CD14-positive monocyte (primary cell): ENCODE measurements around the gene MYH10. TPM values are rescaled to one million over a fixed set of nuclear protein-coding genes. Genes with fewer than 3 reads are reported as not detected.

Experiments
- DNase-seq, 3 donors: peaks; one replicate each; pipeline ENCODE4 v3.0.0-alpha.2; 2011 to 2022
- H2AFZ ChIP-seq: 2 replicates; pipeline ENCODE4 v1.6.0; 2012; ENCODE audit warnings: mild to moderate bottlenecking, low read depth, low read length, inconsistent platforms; ENCODE audit not compliant: insufficient read depth, poor library complexity, severe bottlenecking
- H3K27ac ChIP-seq, 2 donors: 1 replicate in 1 of 2; 2 replicates in 1 of 2; pipeline ENCODE4 v1.5.1; 2012 to 2013; ENCODE audit warnings: low read length in 2 of 2, control low read depth in 1 of 2, inconsistent platforms in 1 of 2, low read depth in 1 of 2, mild to moderate bottlenecking in 1 of 2
- H3K27me3 ChIP-seq, 2 donors: one replicate each; pipeline versions ENCODE4 v1.6.0 to v1.6.1; 2011 to 2013; ENCODE audit warnings: low read length in 2 of 2; ENCODE audit not compliant: control insufficient read depth in 2 of 2, insufficient read depth in 2 of 2
- H3K36me3 ChIP-seq, 2 donors: replicated peaks in 1 of 2; 1 replicate in 1 of 2; 2 replicates in 1 of 2; pipeline versions ENCODE4 v1.5.1 to v1.6.1; 2012 to 2013; ENCODE audit warnings: low read length in 2 of 2, control low read depth in 1 of 2, inconsistent platforms in 1 of 2, mild to moderate bottlenecking in 1 of 2; ENCODE audit not compliant: insufficient read depth in 2 of 2, control insufficient read depth in 1 of 2
- H3K4me1 ChIP-seq, 2 donors: 1 replicate in 1 of 2; 2 replicates in 1 of 2; pipeline versions ENCODE4 v1.5.1 to v1.6.1; 2012 to 2013; ENCODE audit warnings: low read length in 2 of 2, control low read depth in 1 of 2, inconsistent platforms in 1 of 2, mild to moderate bottlenecking in 1 of 2, moderate library complexity in 1 of 2; ENCODE audit not compliant: insufficient read depth in 2 of 2, control insufficient read depth in 1 of 2
- H3K4me2 ChIP-seq: replicated peaks from 2 replicates; pipeline ENCODE3; 2012; ENCODE audit warnings: low read length, moderate library complexity, mild to moderate bottlenecking; ENCODE audit not compliant: poor library complexity, severe bottlenecking; ENCODE audit errors: extremely low read depth
- H3K4me3 ChIP-seq, 3 experiments: fragments of 200-600 bp in 1 of 3; sonication (generic) in 1 of 3; replicated peaks in 1 of 3; 1 replicate in 2 of 3; 2 replicates in 1 of 3; pipeline ENCODE4 v1.5.1; 2011 to 2013; ENCODE audit warnings: low read length in 3 of 3, mild to moderate bottlenecking in 3 of 3, control low read depth in 2 of 3, low read depth in 2 of 3, inconsistent platforms in 1 of 3, moderate library complexity in 1 of 3
- H3K79me2 ChIP-seq: 2 replicates; pipeline ENCODE4 v1.6.0; 2012; ENCODE audit warnings: mild to moderate bottlenecking, control low read depth, inconsistent platforms, low read length, moderate library complexity; ENCODE audit not compliant: insufficient read depth
- H3K9ac ChIP-seq: 2 replicates; pipeline ENCODE4 v1.6.0; 2017; ENCODE audit warnings: low read length, mild to moderate bottlenecking; ENCODE audit not compliant: insufficient read depth, poor library complexity, severe bottlenecking
- H3K9me3 ChIP-seq, 2 donors: replicated peaks in 1 of 2; 1 replicate in 1 of 2; 2 replicates in 1 of 2; pipeline versions ENCODE4 v1.5.1 to v1.6.1; 2012 to 2013; ENCODE audit warnings: low read length in 2 of 2, control low read depth in 1 of 2; ENCODE audit not compliant: control insufficient read depth in 1 of 2, insufficient read depth in 1 of 2
- H4K20me1 ChIP-seq: 2 replicates; pipeline ENCODE4 v1.6.0; 2012; ENCODE audit warnings: mild to moderate bottlenecking, low read length, control low read depth, moderate library complexity; ENCODE audit not compliant: insufficient read depth
- H3K27ac Mint-ChIP-seq, 7 donors: one replicate each; pipeline ENCODE4 v1.8.0; 2020; ENCODE audit warnings: mild to moderate bottlenecking in 7 of 7, mixed read lengths in 7 of 7, moderate library complexity in 6 of 7, inconsistent platforms in 2 of 7
- H3K27me3 Mint-ChIP-seq, 3 donors: one replicate each; pipeline ENCODE4 v1.8.0; 2021 to 2022; ENCODE audit warnings: low read depth in 3 of 3, mild to moderate bottlenecking in 3 of 3, mixed read lengths in 3 of 3, moderate library complexity in 3 of 3, inconsistent platforms in 1 of 3
- H3K36me3 Mint-ChIP-seq, 2 donors: one replicate each; pipeline ENCODE4 v1.8.0; 2020; ENCODE audit warnings: mixed read lengths in 2 of 2, inconsistent platforms in 1 of 2, mild to moderate bottlenecking in 1 of 2
- H3K4me1 Mint-ChIP-seq: one replicate; pipeline ENCODE4 v1.8.0; 2020; ENCODE audit warnings: mild to moderate bottlenecking, mixed read lengths
- H3K4me3 Mint-ChIP-seq, 2 donors: one replicate each; pipeline ENCODE4 v1.8.0; 2020; ENCODE audit warnings: mild to moderate bottlenecking in 2 of 2, mixed read lengths in 2 of 2, moderate library complexity in 1 of 2
- H3K9me3 Mint-ChIP-seq, 7 donors: one replicate each; pipeline ENCODE4 v1.8.0; 2020 to 2022; ENCODE audit warnings: mixed read lengths in 7 of 7, mild to moderate bottlenecking in 6 of 7, moderate library complexity in 6 of 7, inconsistent platforms in 2 of 7
- CTCF ChIP-seq: fragments of 200-600 bp; IDR thresholded peaks from one replicate; pipeline ENCODE4 v1.8.0; 2022; ENCODE audit warnings: antibody characterized with exemption, mild to moderate bottlenecking
- WGBS: methylation state at CpG from one replicate; pipeline ENCODE4 v1.1.5; 2013; ENCODE audit warnings: missing lambda C conversion rate; ENCODE audit not compliant: insufficient coverage; 5-methylcytosine and 5-hydroxymethylcytosine counted together
- intact Hi-C, 2 donors: fragments of 100-400 bp; cut with micrococcal nuclease; formaldehyde crosslinking; loops; one replicate each; pipeline versions ENCODE4 v1.15.0 to v1.15.1; 2023
- polyA plus RNA-seq, 3 donors: library from polyadenylated mRNA; depleted of rRNA in 1 of 3; unstranded in 2 of 3; stranded (reverse) in 1 of 3; fragments of 300-500 nt in 2 of 3; fragments of >200 nt in 1 of 3; fragmentation: Illumina TruSeq in 2 of 3; gene quantifications; 1 replicate in 2 of 3; 2 replicates in 1 of 3; pipeline ENCODE4 v1.2.3, GENCODE V29; 2012 to 2021

MYH10 gene
- polyA plus RNA-seq, 3 donors, result 0.42 to 0.65 TPM; not detected in 1

GRCh38 chr17:8520981-8521380 is 109.5 kb downstream of the MYH10 start:
- H3K27ac Mint-ChIP-seq, result no peak overlapping the region
- no peaks in the 10 kb centered on the region for H3K9me3 Mint-ChIP-seq
- intact Hi-C loops, result no loop called here

GRCh38 chr17:8518850-8519249 is 111.7 kb downstream of the MYH10 start:
- TF ChIP-seq CTCF, result no peak
- no peak overlapping the region for H3K27ac ChIP-seq
- Mint-ChIP-seq H3K9me3 (no peaks in the 10 kb centered on the region), H3K4me3 (no peak overlapping the region), H3K4me1 (no peaks in the 10 kb centered on the region), H3K27ac (no peak overlapping the region), H3K36me3 (no peaks in the 10 kb centered on the region), H3K27me3 (no peaks in the 10 kb centered on the region)
- H3K4me2 ChIP-seq, result no peak overlapping the region
- WGBS, result 100% methylated on average over 1 of the region's 2 CpGs
- no peaks in the 10 kb centered on the region for H3K79me2 ChIP-seq
- no peak overlapping the region for H2AFZ ChIP-seq
- no peaks in the 10 kb centered on the region for H4K20me1 ChIP-seq
- no peaks in the 10 kb centered on the region for H3K4me1 ChIP-seq
- H3K9me3 ChIP-seq, result no peaks in the 10 kb centered on the region
- no peak overlapping the region for H3K4me3 ChIP-seq
- H3K9ac ChIP-seq, result no peak overlapping the region
- H3K27me3 ChIP-seq, result no peaks in the 10 kb centered on the region
- DNase-seq, result no peak
- no peaks in the 10 kb centered on the region for H3K36me3 ChIP-seq
- intact Hi-C loops, result no loop called here

More at GRCh38 chr17:8520981-8521380, 109.5 kb downstream of the MYH10 start:
- H3K4me3 ChIP-seq, result no peak overlapping the region
- H2AFZ ChIP-seq, result no peak overlapping the region
- no peaks in the 10 kb centered on the region for H3K4me1 Mint-ChIP-seq
- no peak overlapping the region for H3K27ac ChIP-seq
- no peaks in the 10 kb centered on the region for H4K20me1 ChIP-seq
- 96% methylated on average over 6 of the region's 10 CpGs for WGBS
- H3K27me3 Mint-ChIP-seq, result no peaks in the 10 kb centered on the region
- no peak for DNase-seq
- no peak overlapping the region for H3K4me2 ChIP-seq
- H3K36me3 Mint-ChIP-seq, result no peaks in the 10 kb centered on the region
- no peak for TF ChIP-seq CTCF
- no peaks in the 10 kb centered on the region for H3K4me1 ChIP-seq
- no peaks in the 10 kb centered on the region for H3K27me3 ChIP-seq
- no peak overlapping the region for H3K9ac ChIP-seq
- no peak overlapping the region for H3K4me3 Mint-ChIP-seq
- H3K79me2 ChIP-seq, result no peaks in the 10 kb centered on the region
- no peaks in the 10 kb centered on the region for H3K36me3 ChIP-seq
- no peaks in the 10 kb centered on the region for H3K9me3 ChIP-seq
